HG03097 (cell line): Measurements from ENCODE around the gene LARP1.

Source experiments
- ATAC-seq: cut with Tn5 transposase; IDR thresholded peaks from one replicate; pipeline ENCODE4 v1.9.1; 2021; ENCODE audit not compliant: unreplicated experiment, low FRiP score

The LARP1 gene

GRCh38 chr5:154786414-154786813 lies 31.2 kb downstream of the LARP1 start:
- no peak for ATAC-seq

- no peak for ATAC-seq
Observed at GRCh38 chr5:154788212-154788611, 33.0 kb downstream of the LARP1 start.

- ATAC-seq: peak; percentile 69
Observed at GRCh38 chr5:154791535-154791934, 36.4 kb downstream of the LARP1 start.

GRCh38 chr5:154793599-154794524 lies 38.7 kb downstream of the LARP1 start:
- ATAC-seq: no peak

- ATAC-seq: no peak
Observed at GRCh38 chr5:154794525-154795234, 39.5 kb downstream of the LARP1 start.

GRCh38 chr5:154795235-154795596 lies 40.0 kb downstream of the LARP1 start:
- no peak for ATAC-seq

GRCh38 chr5:154797762-154798161 lies 42.6 kb downstream of the LARP1 start:
- ATAC-seq: no peak

GRCh38 chr5:154800582-154800981 lies 45.4 kb downstream of the LARP1 start:
- ATAC-seq: no peak

GRCh38 chr5:154801083-154801482 lies 45.9 kb downstream of the LARP1 start:
- no peak for ATAC-seq

- no peak for ATAC-seq
Observed at GRCh38 chr5:154802050-154802449, 46.9 kb downstream of the LARP1 start.

GRCh38 chr5:154806176-154806575 lies 51.0 kb downstream of the LARP1 start:
- ATAC-seq: no peak

GRCh38 chr5:154811239-154811638 lies 56.1 kb downstream of the LARP1 start:
- ATAC-seq: no peak

- no peak for ATAC-seq
Observed at GRCh38 chr5:154811653-154812465, 56.7 kb downstream of the LARP1 start.

- ATAC-seq: no peak
Observed at GRCh38 chr5:154813158-154813557, 58.0 kb downstream of the LARP1 start.

- no peak for ATAC-seq
Observed at GRCh38 chr5:154813736-154814135, 58.6 kb downstream of the LARP1 start.

GRCh38 chr5:154815025-154815424 lies 59.8 kb downstream of the LARP1 start:
- ATAC-seq: no peak

- ATAC-seq: no peak
Observed at GRCh38 chr5:154815684-154816247, 60.6 kb downstream of the LARP1 start.

GRCh38 chr5:154816891-154817492 lies 61.8 kb downstream of the LARP1 start:
- ATAC-seq: no peak

- ATAC-seq: no peak
Observed at GRCh38 chr5:154817815-154818214, 62.6 kb downstream of the LARP1 start.

- no peak for ATAC-seq
Observed at GRCh38 chr5:154818471-154819116, 63.4 kb downstream of the LARP1 start.
